Keratinocyte (primary cell): ENCODE measurements around the gene TMC2. TPM values are rescaled to one million over a fixed set of nuclear protein-coding genes. Genes with fewer than 3 reads are reported as not detected.

ENCODE experiments used
- DNase-seq: peaks from one replicate; pipeline ENCODE4 v3.0.0-alpha.2; 2011; ENCODE audit warnings: low read depth, missing footprints, low spot score
- FAIRE-seq: peaks from 2 replicates; lab custom pipeline; 2011; peaks lifted over from hg19 to GRCh38; lab: Jason Lieb, UNC
- H2AFZ ChIP-seq: 2 replicates; pipeline ENCODE4 v1.6.0; 2012; ENCODE audit warnings: low read length, control low read depth, inconsistent platforms; ENCODE audit not compliant: control insufficient read depth
- H3K27ac ChIP-seq: 2 replicates; pipeline ENCODE4 v1.5.1; 2011; ENCODE audit warnings: low read length; ENCODE audit not compliant: control insufficient read depth, insufficient read depth
- H3K27me3 ChIP-seq: 3 replicates; pipeline ENCODE4 v1.6.0; 2011; ENCODE audit warnings: low read length; ENCODE audit not compliant: control insufficient read depth, insufficient read depth; ENCODE audit errors: extremely low read depth
- H3K36me3 ChIP-seq, 2 experiments: 2 replicates in 1 of 2; 3 replicates in 1 of 2; pipeline ENCODE4 v1.5.1; 2011; ENCODE audit warnings: low read length in 2 of 2, mild to moderate bottlenecking in 1 of 2; ENCODE audit not compliant: control insufficient read depth in 2 of 2, insufficient read depth in 2 of 2; ENCODE audit errors: extremely low read depth in 1 of 2
- H3K4me1 ChIP-seq: 3 replicates; pipeline ENCODE4 v1.5.1; 2011; ENCODE audit warnings: low read length; ENCODE audit not compliant: control insufficient read depth, insufficient read depth; ENCODE audit errors: extremely low read depth
- H3K4me2 ChIP-seq: 3 replicates; pipeline ENCODE4 v1.6.0; 2011; ENCODE audit warnings: low read depth, low read length; ENCODE audit not compliant: control insufficient read depth, insufficient read depth; ENCODE audit errors: extremely low read depth
- H3K4me3 ChIP-seq, 3 experiments: fragments of 200-600 bp in 1 of 3; sonication (generic) in 1 of 3; 2 replicates in 2 of 3; 3 replicates in 1 of 3; pipeline ENCODE4 v1.5.1; 2011 to 2016; ENCODE audit warnings: low read length in 3 of 3, mild to moderate bottlenecking in 3 of 3, control low read depth in 2 of 3, inconsistent platforms in 1 of 3, low read depth in 1 of 3, mixed read lengths in 1 of 3, mixed run types in 1 of 3, moderate library complexity in 1 of 3; ENCODE audit not compliant: control insufficient read depth in 2 of 3, insufficient read depth in 2 of 3; ENCODE audit errors: extremely low read depth in 1 of 3
- H3K79me2 ChIP-seq: 2 replicates; pipeline ENCODE4 v1.6.0; 2012; ENCODE audit warnings: low read length; ENCODE audit not compliant: control insufficient read depth, insufficient read depth
- H3K9ac ChIP-seq: 3 replicates; pipeline ENCODE4 v1.6.0; 2011; ENCODE audit warnings: low read length; ENCODE audit not compliant: control insufficient read depth, insufficient read depth; ENCODE audit errors: extremely low read depth
- H3K9me1 ChIP-seq: 3 replicates; pipeline ENCODE4 v1.6.0; 2011; ENCODE audit warnings: low read length; ENCODE audit not compliant: control insufficient read depth, insufficient read depth; ENCODE audit errors: extremely low read depth
- H3K9me3 ChIP-seq: 2 replicates; pipeline ENCODE4 v1.5.1; 2012; ENCODE audit warnings: low read depth, low read length; ENCODE audit not compliant: control insufficient read depth
- H4K20me1 ChIP-seq: 3 replicates; pipeline ENCODE4 v1.6.0; 2011; ENCODE audit warnings: low read length; ENCODE audit not compliant: control insufficient read depth, insufficient read depth; ENCODE audit errors: extremely low read depth
- EZH2 ChIP-seq: IDR thresholded peaks from one replicate; pipeline ENCODE4 v1.6.1; 2012; ENCODE audit warnings: inconsistent platforms, mild to moderate bottlenecking, low read length, moderate library complexity
- dilution Hi-C: fragments of 300-500 bp; cut with MboI; formaldehyde crosslinking; loops from one replicate; pipeline ENCODE4 v1.7.0; 2020; ENCODE audit warnings: low sequenced_read_pairs; ENCODE audit not compliant: extremely low pct_ligation_motif_present
- polyA plus RNA-seq, 5 experiments: library from polyadenylated mRNA; depleted of rRNA in 3 of 5; stranded (reverse) in 3 of 5; stranded (forward) in 1 of 5; unstranded in 1 of 5; fragments of >200 nt; gene quantifications; 1 replicate in 1 of 5; 2 replicates in 3 of 5; 3 replicates in 1 of 5; pipeline versions ENCODE4 v1.2.1 to v1.2.3, GENCODE V29; 2011 to 2012; ENCODE audit warnings: missing spikeins in 2 of 5, low read depth in 1 of 5, low replicate concordance in 1 of 5
- TF ChIP-seq, protein P1 (sequence below), 3 experiments: IDR thresholded peaks in 1 of 3; conservative IDR thresholded peaks in 1 of 3; optimal IDR thresholded peaks in 1 of 3; 2 replicates in 2 of 3; 3 replicates in 1 of 3; pipeline versions ENCODE3 to v1.5.1; 2011; ENCODE audit warnings: low read length in 3 of 3, mild to moderate bottlenecking in 3 of 3, moderate library complexity in 2 of 3, control low read depth in 1 of 3, inconsistent platforms in 1 of 3; ENCODE audit not compliant: insufficient read depth in 2 of 3; ENCODE audit errors: extremely low read depth in 1 of 3

TMC2 gene
- polyA plus RNA-seq, 1 donor (not counting 4 experiments of a cell fraction or from before 2014, with no cell fraction given): not detected

DNA sequence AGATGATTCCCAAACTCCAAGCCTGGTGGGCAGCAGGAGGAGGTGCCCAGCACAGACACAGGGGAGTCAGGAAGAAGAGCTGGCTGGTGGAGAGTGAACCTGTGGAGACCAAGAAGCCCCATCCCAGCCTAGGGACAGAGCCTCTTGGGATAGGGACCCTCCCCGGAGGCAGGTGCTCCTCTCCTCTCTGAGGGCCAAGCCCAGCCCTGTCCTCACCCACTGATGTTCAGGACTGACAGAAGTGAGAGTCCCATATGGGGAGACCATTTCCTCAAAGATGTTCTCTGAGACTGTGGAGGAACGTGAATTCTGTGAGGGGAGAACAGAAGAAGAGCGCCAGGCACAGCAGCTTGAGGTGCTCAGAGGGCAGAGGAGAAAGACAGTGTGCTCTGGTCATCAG, 153.8 kb downstream of the TMC2 start:
- H3K27me3 ChIP-seq: peaks cover 53% of the 10 kb centered on the region
- DNase-seq (no peak), FAIRE-seq (no peak)
- H3K9me1 ChIP-seq: no peaks in the 10 kb centered on the region
- dilution Hi-C loops: no loop called here
- no peaks in the 10 kb centered on the region for H3K4me1 ChIP-seq
- H4K20me1 ChIP-seq: no peaks in the 10 kb centered on the region
- H3K4me3 ChIP-seq: no peak overlapping the region
- no peak overlapping the region for H2AFZ ChIP-seq
- no peaks in the 10 kb centered on the region for H3K36me3 ChIP-seq
- H3K4me2 ChIP-seq: no peak overlapping the region
- H3K27ac ChIP-seq: no peak overlapping the region
- H3K9ac ChIP-seq: no peak overlapping the region
- no peaks in the 10 kb centered on the region for H3K9me3 ChIP-seq
- TF ChIP-seq, protein P1, sequence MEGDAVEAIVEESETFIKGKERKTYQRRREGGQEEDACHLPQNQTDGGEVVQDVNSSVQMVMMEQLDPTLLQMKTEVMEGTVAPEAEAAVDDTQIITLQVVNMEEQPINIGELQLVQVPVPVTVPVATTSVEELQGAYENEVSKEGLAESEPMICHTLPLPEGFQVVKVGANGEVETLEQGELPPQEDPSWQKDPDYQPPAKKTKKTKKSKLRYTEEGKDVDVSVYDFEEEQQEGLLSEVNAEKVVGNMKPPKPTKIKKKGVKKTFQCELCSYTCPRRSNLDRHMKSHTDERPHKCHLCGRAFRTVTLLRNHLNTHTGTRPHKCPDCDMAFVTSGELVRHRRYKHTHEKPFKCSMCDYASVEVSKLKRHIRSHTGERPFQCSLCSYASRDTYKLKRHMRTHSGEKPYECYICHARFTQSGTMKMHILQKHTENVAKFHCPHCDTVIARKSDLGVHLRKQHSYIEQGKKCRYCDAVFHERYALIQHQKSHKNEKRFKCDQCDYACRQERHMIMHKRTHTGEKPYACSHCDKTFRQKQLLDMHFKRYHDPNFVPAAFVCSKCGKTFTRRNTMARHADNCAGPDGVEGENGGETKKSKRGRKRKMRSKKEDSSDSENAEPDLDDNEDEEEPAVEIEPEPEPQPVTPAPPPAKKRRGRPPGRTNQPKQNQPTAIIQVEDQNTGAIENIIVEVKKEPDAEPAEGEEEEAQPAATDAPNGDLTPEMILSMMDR (optimal IDR thresholded peaks at IDR 0.05 in 1 of 3, IDR thresholded peaks at IDR 0.05 in 1 of 3, conservative IDR thresholded peaks at IDR 0.05 in 1 of 3; ENCODE audit: extremely low read depth in 1 of 3, insufficient read depth in 2 of 3, low read length in 3 of 3): no peak
- TF ChIP-seq EZH2: no peak
- H3K79me2 ChIP-seq: no peaks in the 10 kb centered on the region

DNA sequence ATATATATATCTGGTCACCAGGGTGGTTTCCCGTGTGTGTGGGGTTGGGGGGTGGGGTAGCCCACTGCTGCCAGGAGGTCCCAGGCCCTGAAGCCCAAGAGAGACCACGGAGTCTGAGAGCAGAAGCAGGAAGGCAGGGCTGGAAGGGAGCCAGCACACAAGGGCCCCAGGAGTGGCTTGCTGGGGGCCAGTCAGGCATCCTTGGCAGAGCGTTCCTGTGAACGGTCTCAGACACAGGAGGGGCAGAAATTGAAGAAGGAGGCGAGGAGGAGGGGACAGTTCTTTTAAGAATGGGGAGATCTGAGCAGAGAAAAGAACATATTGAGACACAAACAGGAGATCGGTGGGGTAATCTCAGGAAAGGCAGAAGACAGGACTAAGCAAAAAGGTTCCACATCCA, 154.3 kb downstream of the TMC2 start:
- no peak for DNase-seq
- H3K27me3 ChIP-seq: peaks cover 56% of the 10 kb centered on the region
- no peak overlapping the region for H3K27ac ChIP-seq
- no peaks in the 10 kb centered on the region for H3K9me1 ChIP-seq
- H3K9ac ChIP-seq: no peak overlapping the region
- no peaks in the 10 kb centered on the region for H3K4me1 ChIP-seq
- H3K4me3 ChIP-seq: no peak overlapping the region
- no peaks in the 10 kb centered on the region for H3K36me3 ChIP-seq
- H3K9me3 ChIP-seq: no peaks in the 10 kb centered on the region
- H2AFZ ChIP-seq: no peak overlapping the region
- TF ChIP-seq, protein P1 (optimal IDR thresholded peaks at IDR 0.05 in 1 of 3, IDR thresholded peaks at IDR 0.05 in 1 of 3, conservative IDR thresholded peaks at IDR 0.05 in 1 of 3; ENCODE audit: extremely low read depth in 1 of 3, insufficient read depth in 2 of 3, low read length in 3 of 3): no peak
- no peak for TF ChIP-seq EZH2
- dilution Hi-C loops: no loop called here
- no peak for FAIRE-seq
- no peak overlapping the region for H3K4me2 ChIP-seq
- no peaks in the 10 kb centered on the region for H4K20me1 ChIP-seq
- no peaks in the 10 kb centered on the region for H3K79me2 ChIP-seq
